Femur (tissue), 1 donor: ENCODE measurements around the gene ACOT6.
"Not testable (repeated sequence)": the region's sequence is repeated elsewhere in the genome, so short reads cannot be mapped to it uniquely, and the experiment has no call there.

Experiments used
- DNase-seq: peaks from one replicate; pipeline ENCODE4 v3.0.0-alpha.2; 2017

The ACOT6 gene

DNA sequence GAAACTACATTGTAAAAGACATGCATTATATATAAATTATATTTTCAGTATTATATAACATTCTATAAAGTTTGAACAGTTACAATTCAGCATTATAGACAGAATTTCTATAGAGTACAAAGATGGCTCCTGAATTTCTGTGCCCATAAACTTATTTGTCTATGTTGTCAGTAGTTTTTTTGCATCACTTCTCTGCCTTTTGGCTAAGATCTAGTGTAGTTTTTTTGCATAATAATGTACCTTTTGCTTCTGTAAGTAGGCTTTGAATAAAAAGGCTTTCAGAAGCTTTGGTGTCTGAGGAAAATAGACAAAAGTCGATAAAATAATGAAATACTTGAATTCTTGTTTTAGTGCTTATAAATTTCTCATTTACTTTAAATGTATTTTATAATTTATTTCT is 43.5 kb downstream of the ACOT6 start:
- no peak for DNase-seq

- not testable (repeated sequence) for DNase-seq
Measured at GRCh38 chr14:73659202-73659601, 46.9 kb downstream of the ACOT6 start.

DNA sequence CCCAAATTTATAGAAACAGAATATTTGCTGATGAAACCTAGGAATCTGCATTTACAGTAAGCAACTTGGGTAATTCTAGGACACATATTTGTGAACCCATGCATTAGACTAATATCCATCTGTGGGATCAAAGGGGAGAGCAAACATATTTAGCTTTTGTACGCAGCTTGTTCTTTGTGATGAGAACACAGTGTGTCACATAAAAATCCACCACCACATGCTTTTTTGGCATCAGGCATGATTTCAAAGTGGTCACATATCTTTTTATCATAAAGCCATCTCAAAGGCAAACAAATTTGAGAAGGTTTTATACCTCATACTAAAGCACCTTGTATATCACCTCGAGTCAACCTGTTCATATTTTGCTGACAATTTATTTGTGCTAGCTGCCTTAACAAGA is 48.2 kb downstream of the ACOT6 start:
- no peak for DNase-seq

DNA sequence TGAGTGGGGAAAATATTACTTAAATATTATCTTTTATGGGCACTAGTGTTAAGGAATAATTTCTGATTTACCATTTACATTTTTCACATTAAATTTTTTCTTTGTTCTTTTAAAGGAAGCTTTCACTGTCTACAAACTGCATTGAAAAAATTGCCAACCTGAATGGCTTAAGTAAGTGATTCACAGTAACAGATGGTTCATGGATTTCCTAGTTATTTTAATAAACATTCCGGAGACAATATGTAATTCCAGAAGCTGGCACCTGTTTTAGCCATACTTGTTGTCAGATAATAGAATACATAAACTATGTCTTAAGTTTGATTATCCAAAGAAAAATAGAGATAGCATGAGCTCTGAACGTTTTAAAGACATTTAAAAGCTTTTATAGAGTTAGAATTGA is 49.6 kb downstream of the ACOT6 start:
- DNase-seq = no peak

GRCh38 chr14:73662487-73662943 is 50.2 kb downstream of the ACOT6 start:
- no peak for DNase-seq

DNA sequence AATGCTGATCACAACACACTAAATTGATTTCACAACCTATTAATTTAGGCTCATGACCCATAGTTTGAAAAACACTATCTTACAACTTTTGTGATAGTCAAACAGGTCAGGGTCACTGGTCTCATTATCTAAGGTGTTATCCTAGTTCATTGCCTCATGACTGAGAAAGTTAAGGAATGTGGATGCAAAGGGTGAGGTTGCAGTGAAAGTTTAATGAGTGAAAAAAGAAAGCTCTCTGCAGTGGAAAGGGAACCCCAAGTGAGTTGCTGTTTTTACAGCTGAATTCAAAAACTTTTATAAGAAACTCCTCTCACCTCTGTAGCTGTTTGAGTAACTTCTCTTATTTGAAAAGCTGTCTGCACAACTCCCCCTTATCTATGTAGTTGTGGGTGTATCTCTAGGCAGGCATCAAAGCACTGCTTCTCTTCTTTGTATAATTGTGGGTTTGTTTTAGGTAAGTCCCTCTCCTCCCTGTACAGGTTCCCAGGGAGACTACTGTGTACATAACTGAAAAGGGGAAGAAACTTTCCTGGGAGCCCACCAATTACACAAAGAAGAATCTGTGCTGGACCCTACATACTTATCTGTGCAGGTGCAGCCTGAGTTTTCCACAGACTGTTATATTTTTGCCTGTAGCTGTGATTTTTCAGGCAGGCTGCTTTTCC is 51.4 kb downstream of the ACOT6 start:
- DNase-seq = no peak

GRCh38 chr14:73665130-73665529 is 52.8 kb downstream of the ACOT6 start:
- DNase-seq = no peak

- DNase-seq = no peak
Measured at GRCh38 chr14:73666583-73666982, 54.3 kb downstream of the ACOT6 start.

DNA sequence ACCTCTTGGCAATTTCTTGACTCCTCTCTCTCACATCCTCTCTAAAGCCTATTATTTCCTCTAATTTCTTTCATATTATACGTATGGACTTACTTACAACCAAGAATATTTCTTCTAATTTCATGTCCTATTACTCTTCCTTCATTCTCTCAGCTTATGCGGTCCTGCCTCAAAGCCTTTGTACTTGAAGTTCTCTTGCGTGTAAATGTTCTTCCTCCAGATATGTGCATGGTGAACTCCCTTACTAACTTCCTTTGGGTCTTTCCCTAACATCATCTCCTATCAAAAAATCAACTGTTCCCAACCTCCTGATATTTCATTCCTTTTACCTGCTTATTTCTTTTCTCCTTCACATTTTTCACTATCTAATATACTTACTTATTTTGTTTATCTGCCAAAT is 55.5 kb downstream of the ACOT6 start:
- DNase-seq = no peak
